Measurements from ENCODE around the gene SEMA3B.
"Not testable (repeated sequence)": the region's sequence is repeated elsewhere in the genome, so short reads cannot be mapped to it uniquely, and the experiment has no call there.

SEMA3B gene

GRCh38 chr3:50238549-50239026 is 30.4 kb upstream of the SEMA3B start:
- DNase-seq: peak; percentile 47 to 49

GRCh38 chr3:50239649-50240048 is 29.3 kb upstream of the SEMA3B start:
- DNase-seq: no peak

GRCh38 chr3:50241163-50241562 is 27.8 kb upstream of the SEMA3B start:
- no peak for DNase-seq

GRCh38 chr3:50241713-50242380 is 27.1 kb upstream of the SEMA3B start:
- DNase-seq: no peak

GRCh38 chr3:50242381-50242770 is 26.6 kb upstream of the SEMA3B start:
- DNase-seq: no peak

GRCh38 chr3:50242851-50243542 is 25.9 kb upstream of the SEMA3B start:
- DNase-seq: peak in 1 of 2 donors; percentile 58

- no peak for DNase-seq
Observed at GRCh38 chr3:50243543-50243895, 25.4 kb upstream of the SEMA3B start.

- DNase-seq: not testable (repeated sequence)
Observed at GRCh38 chr3:50244813-50245212, 24.1 kb upstream of the SEMA3B start.

- DNase-seq: no peak
Observed at GRCh38 chr3:50245251-50245745, 23.6 kb upstream of the SEMA3B start.

- peak; percentile 61 to 77 for DNase-seq
Observed at GRCh38 chr3:50245831-50246516, 23.0 kb upstream of the SEMA3B start.

- DNase-seq: no peak
Observed at GRCh38 chr3:50246517-50246954, 22.4 kb upstream of the SEMA3B start.

GRCh38 chr3:50248387-50248786 is 20.6 kb upstream of the SEMA3B start:
- DNase-seq: no peak

- DNase-seq: no peak
Observed at GRCh38 chr3:50249457-50249856, 19.5 kb upstream of the SEMA3B start.

- no peak for DNase-seq
Observed at GRCh38 chr3:50250514-50250913, 18.4 kb upstream of the SEMA3B start.

GRCh38 chr3:50251220-50251619 is 17.7 kb upstream of the SEMA3B start:
- DNase-seq: no peak

- no peak for DNase-seq
Observed at GRCh38 chr3:50254577-50255250, 14.2 kb upstream of the SEMA3B start.

- no peak for DNase-seq
Observed at GRCh38 chr3:50255251-50255615, 13.7 kb upstream of the SEMA3B start.

- peak in 1 of 2 donors; percentile 29 for DNase-seq
Observed at GRCh38 chr3:50256978-50257890, 11.7 kb upstream of the SEMA3B start.

- DNase-seq: no peak
Observed at GRCh38 chr3:50258029-50258680, 10.8 kb upstream of the SEMA3B start.

GRCh38 chr3:50258979-50259378 is 10.0 kb upstream of the SEMA3B start:
- no peak for DNase-seq

GRCh38 chr3:50259432-50260026 is 9.4 kb upstream of the SEMA3B start:
- no peak for DNase-seq

Measured in hippocampal formation (tissue), 2 donors.